H1 (cell line): ENCODE results near the gene BPIFA2. TPM values are rescaled to one million over a fixed set of nuclear protein-coding genes. Genes with fewer than 3 reads are reported as not detected.

Source experiments
- CTCF ChIA-PET: fragments of 300-600 bp; sonication (Branson Sonifier 250); formaldehyde crosslinking; loops from one replicate; lab custom pipeline; 2021; ENCODE audit not compliant: partially characterized antibody; lab: Charles Lee
- POLR2A ChIA-PET: fragments of 300-600 bp; sonication (Branson Sonifier 250); formaldehyde crosslinking; loops from one replicate; lab custom pipeline; 2021; ENCODE audit warnings: inconsistent platforms; ENCODE audit not compliant: partially characterized antibody; lab: Charles Lee
- DNase-seq, 2 experiments: peaks; one replicate each; pipeline versions ENCODE4 v3.0.0 to v3.0.0-alpha.2; 2010 to 2022; ENCODE audit warnings: low spot score in 2 of 2, low read depth in 1 of 2, mixed read lengths in 1 of 2
- FAIRE-seq: peaks from 2 replicates; lab custom pipeline; 2011; peaks lifted over from hg19 to GRCh38; lab: Jason Lieb, UNC
- H2AFZ ChIP-seq: 2 replicates; pipeline ENCODE4 v1.8.1; 2012; ENCODE audit warnings: low read length, inconsistent platforms
- H2AK5ac ChIP-seq: 2 replicates; pipeline ENCODE4 v1.6.1; 2013; ENCODE audit warnings: low read depth, low read length
- H2BK120ac ChIP-seq: replicated peaks from 2 replicates; pipeline ENCODE3; 2013; ENCODE audit warnings: low read depth, low read length, inconsistent platforms
- H2BK12ac ChIP-seq: 2 replicates; pipeline ENCODE4 v1.6.1; 2013; ENCODE audit warnings: low read depth, low read length
- H2BK15ac ChIP-seq: 2 replicates; pipeline ENCODE4 v1.6.1; 2013; ENCODE audit warnings: low read length
- H2BK20ac ChIP-seq: 2 replicates; pipeline ENCODE4 v1.6.1; 2013; ENCODE audit warnings: low read length
- H2BK5ac ChIP-seq: 2 replicates; pipeline ENCODE4 v1.6.1; 2013; ENCODE audit warnings: low read depth, low read length
- H3K14ac ChIP-seq: 2 replicates; pipeline ENCODE4 v1.6.1; 2013; ENCODE audit warnings: inconsistent platforms; ENCODE audit not compliant: insufficient read length
- H3K18ac ChIP-seq: 2 replicates; pipeline ENCODE4 v1.6.1; 2013; ENCODE audit warnings: low read length; ENCODE audit errors: extremely low read depth
- H3K23ac ChIP-seq: 2 replicates; pipeline ENCODE4 v1.6.1; 2013; ENCODE audit warnings: inconsistent platforms; ENCODE audit not compliant: insufficient read length
- H3K23me2 ChIP-seq: 2 replicates; pipeline ENCODE4 v1.6.1; 2013; ENCODE audit warnings: low read depth, low read length
- H3K27ac ChIP-seq: 2 replicates; pipeline ENCODE4 v1.6.1; 2011; ENCODE audit warnings: low read depth, low read length, inconsistent platforms
- H3K27me3 ChIP-seq, 4 experiments: replicated peaks in 1 of 4; 1 replicate in 1 of 4; 2 replicates in 3 of 4; pipeline versions ENCODE4 v1.6.1 to v1.8.1; 2011 to 2013; ENCODE audit warnings: low read length in 3 of 4, mild to moderate bottlenecking in 3 of 4, inconsistent platforms in 2 of 4, mixed read lengths in 2 of 4, moderate library complexity in 1 of 4; ENCODE audit not compliant: control insufficient read depth in 3 of 4, insufficient read depth in 3 of 4; ENCODE audit errors: extremely low read depth in 1 of 4
- H3K36me3 ChIP-seq, 4 experiments: 2 replicates each; pipeline versions ENCODE4 v1.6.1 to v1.8.1; 2011 to 2013; ENCODE audit warnings: mild to moderate bottlenecking in 4 of 4, low read length in 3 of 4, moderate library complexity in 2 of 4, control low read depth in 1 of 4, inconsistent platforms in 1 of 4; ENCODE audit not compliant: insufficient read depth in 4 of 4, control insufficient read depth in 2 of 4
- H3K4ac ChIP-seq: replicated peaks from 2 replicates; pipeline ENCODE3; 2013; ENCODE audit warnings: low read length, low read depth, mixed read lengths, inconsistent platforms; ENCODE audit not compliant: insufficient read length
- H3K4me1 ChIP-seq, 4 experiments: replicated peaks in 1 of 4; 1 replicate in 1 of 4; 2 replicates in 3 of 4; pipeline versions ENCODE4 v1.6.1 to v1.8.1; 2011 to 2013; ENCODE audit warnings: low read length in 3 of 4, inconsistent platforms in 2 of 4, mixed read lengths in 1 of 4; ENCODE audit not compliant: insufficient read depth in 4 of 4, control insufficient read depth in 3 of 4
- H3K4me2 ChIP-seq, 2 experiments: 2 replicates each; pipeline versions ENCODE4 v1.6.1 to v1.8.1; 2011 to 2013; ENCODE audit warnings: low read depth in 2 of 2, low read length in 2 of 2, control low read depth in 1 of 2, inconsistent platforms in 1 of 2, mild to moderate bottlenecking in 1 of 2; ENCODE audit not compliant: insufficient read depth in 1 of 2
- H3K4me3 ChIP-seq, 4 experiments: fragments of 200-600, 300-600 bp in 1 of 4; sonication (generic), shearing (Covaris generic), sonication (Bioruptor Twin) in 1 of 4; 2 replicates each; pipeline versions ENCODE4 v1.5.1 to v1.8.1; 2011 to 2016; ENCODE audit warnings: low read length in 4 of 4, low read depth in 3 of 4, control low read depth in 2 of 4, inconsistent platforms in 2 of 4, mild to moderate bottlenecking in 2 of 4, mixed read lengths in 1 of 4, moderate library complexity in 1 of 4; ENCODE audit not compliant: insufficient read depth in 2 of 4; ENCODE audit errors: extremely low read depth in 1 of 4
- H3K56ac ChIP-seq: replicated peaks from 2 replicates; pipeline ENCODE3; 2013; ENCODE audit warnings: low read depth, mild to moderate bottlenecking, mixed read lengths, low read length, inconsistent platforms; ENCODE audit not compliant: insufficient read length
- H3K79me1 ChIP-seq: 2 replicates; pipeline ENCODE4 v1.6.1; 2013; ENCODE audit warnings: low read depth, low read length, control low read depth
- H3K79me2 ChIP-seq, 2 experiments: 2 replicates each; pipeline versions ENCODE4 v1.6.1 to v1.8.1; 2012 to 2013; ENCODE audit warnings: low read length in 2 of 2, mild to moderate bottlenecking in 2 of 2, inconsistent platforms in 1 of 2; ENCODE audit not compliant: insufficient read depth in 2 of 2, control insufficient read depth in 1 of 2
- H3K9ac ChIP-seq, 4 experiments: replicated peaks in 1 of 4; 1 replicate in 1 of 4; 2 replicates in 3 of 4; pipeline versions ENCODE4 v1.6.1 to v1.8.1; 2011 to 2013; ENCODE audit warnings: low read depth in 3 of 4, low read length in 3 of 4, control low read depth in 2 of 4, mild to moderate bottlenecking in 2 of 4, moderate library complexity in 2 of 4, inconsistent platforms in 1 of 4; ENCODE audit errors: extremely low read depth in 1 of 4
- H3K9me3 ChIP-seq, 2 experiments: 2 replicates each; pipeline versions ENCODE4 v1.6.1 to v1.8.1; 2012 to 2013; ENCODE audit warnings: mild to moderate bottlenecking in 2 of 2, moderate library complexity in 2 of 2, control low read depth in 1 of 2, inconsistent platforms in 1 of 2, low read depth in 1 of 2, low read length in 1 of 2, mixed read lengths in 1 of 2; ENCODE audit not compliant: insufficient read depth in 2 of 2
- H4K20me1 ChIP-seq, 2 experiments: replicated peaks in 1 of 2; 2 replicates each; pipeline versions ENCODE3 to v1.8.1; 2011 to 2013; ENCODE audit warnings: inconsistent platforms in 2 of 2, low read length in 2 of 2, mild to moderate bottlenecking in 1 of 2; ENCODE audit not compliant: insufficient read depth in 2 of 2, control insufficient read depth in 1 of 2
- H4K5ac ChIP-seq: 2 replicates; pipeline ENCODE4 v1.6.1; 2013; ENCODE audit warnings: low read length, low read depth, mixed read lengths, inconsistent platforms; ENCODE audit not compliant: insufficient read length
- H4K8ac ChIP-seq: 2 replicates; pipeline ENCODE4 v1.8.0; 2013; ENCODE audit warnings: mild to moderate bottlenecking, moderate library complexity, low read length, inconsistent platforms; ENCODE audit not compliant: insufficient read depth; ENCODE audit errors: extremely low read depth
- H4K91ac ChIP-seq: replicated peaks from 2 replicates; pipeline ENCODE3; 2013; ENCODE audit warnings: low read length, mixed read lengths, inconsistent platforms; ENCODE audit not compliant: insufficient read length
- ASH2L ChIP-seq: fragments of 200-600, 300-600 bp; sonication (generic); IDR thresholded peaks from one replicate; pipeline ENCODE4 v1.7.1; 2017; ENCODE audit warnings: low read length
- WGBS, 2 experiments: shearing (Covaris generic) in 1 of 2; methylation state at CpG; one replicate each; pipeline versions ENCODE4 v1.1.6 to v1.1.7; 2013 to 2015; ENCODE audit warnings: low lambda C conversion rate in 2 of 2, mixed read lengths in 2 of 2, inconsistent platforms in 1 of 2, low coverage in 1 of 2, missing lambda C conversion rate in 1 of 2; ENCODE audit not compliant: insufficient replicate concordance in 2 of 2, insufficient coverage in 1 of 2, insufficient read length in 1 of 2; ENCODE audit errors: extremely low coverage in 1 of 2, missing lambda C conversion rate in 1 of 2; 5-methylcytosine and 5-hydroxymethylcytosine counted together
- long read RNA-seq, 2 experiments: library from RNA in 1 of 2; library from capped mRNA in 1 of 2; stranded (forward); transcript quantifications; one replicate each; pipeline ENCODE4 v2.0.0, GENCODE V29; 2021; ENCODE audit warnings: inconsistent platforms in 1 of 2
- polyA minus RNA-seq, 3 experiments: library from RNA; depleted of rRNA, polyadenylated mRNA; stranded (reverse); fragments of >200 nt; gene quantifications; 1 replicate in 2 of 3; 2 replicates in 1 of 3; pipeline ENCODE4 v1.2.3, GENCODE V29; 2011
- polyA plus RNA-seq, 7 experiments: library from polyadenylated mRNA; depleted of rRNA in 3 of 7; stranded (reverse) in 5 of 7; unstranded in 2 of 7; fragments of >200 nt in 5 of 7; fragments of 200-250 nt in 2 of 7; gene quantifications; 1 replicate in 5 of 7; 2 replicates in 1 of 7; 4 replicates in 1 of 7; pipeline versions ENCODE4 v1.2.1 to v1.2.3, GENCODE V29; 2011 to 2013; ENCODE audit warnings: missing spikeins in 2 of 7, mixed read lengths in 2 of 7
- total RNA-seq: library from RNA; stranded (reverse); fragmentation: NEBNext Ultra II Directional; extraction: Animal tissue kit (Norgen Biotek cat#: 25700); gene quantifications from 2 replicates; pipeline ENCODE4 v1.2.1, GENCODE V29; 2021

Gene BPIFA2
- total RNA-seq: not detected in 2 replicates
- not detected in 2 replicates for polyA plus RNA-seq (2011; rRNA removed)
- polyA plus RNA-seq (2011; cell fraction: cytosol; rRNA removed): not detected
- polyA plus RNA-seq (2011; cell fraction: nucleus; rRNA removed): not detected
- polyA plus RNA-seq (2012, experiment 1 of 2): not detected in 4 replicates
- polyA plus RNA-seq (2012, experiment 2 of 2): not detected
- not detected for polyA plus RNA-seq (2013, experiment 1 of 2)
- polyA plus RNA-seq (2013, experiment 2 of 2): not detected
- not detected in 2 replicates for polyA minus RNA-seq (2011; rRNA and poly(A)+ RNA removed)
- polyA minus RNA-seq (2011; cell fraction: cytosol; rRNA and poly(A)+ RNA removed): not detected
- polyA minus RNA-seq (2011; cell fraction: nucleus; rRNA and poly(A)+ RNA removed): not detected
- long read RNA-seq, experiment 1: 0 reads
- long read RNA-seq, experiment 2: 0 reads

- CTCF ChIA-PET: interaction anchor here (0.6 to 2.3 kb wide), 4 partner anchors 10 to 1050 kb away, joined by 3 to 9 read pairs (median 5); no protein-coding TSS in a partner anchor
- H3K27ac ChIP-seq: no peak within 1 kb of the TSS
- no peak within 1 kb of the TSS for H2BK20ac ChIP-seq
- H2BK5ac ChIP-seq: no peak within 1 kb of the TSS
- no peak within 1 kb of the TSS for H4K8ac ChIP-seq
- H3K79me2 ChIP-seq: no peaks in the 10 kb centered on the region
- H3K4me2 ChIP-seq: no peak within 1 kb of the TSS
- POLR2A ChIA-PET: no interaction called here
- no peaks in the 10 kb centered on the region for H3K4me1 ChIP-seq
- no peaks in the 10 kb centered on the region for H3K79me1 ChIP-seq
- FAIRE-seq: no peak
- H3K23ac ChIP-seq: no peak within 1 kb of the TSS
- 82% methylated on average over 8 of the region's 8 CpGs; no CpG with 5 or more reads in 1 of the 2 experiments for WGBS, 2 experiments
- H3K4ac ChIP-seq: no peak within 1 kb of the TSS
- TF ChIP-seq ASH2L: no peak
- no peaks in the 10 kb centered on the region for H3K36me3 ChIP-seq
- peaks cover 13 to 15% of the 10 kb centered on the region in 2 experiments for H3K9me3 ChIP-seq
- no peak within 1 kb of the TSS for H4K91ac ChIP-seq
- no peaks in the 10 kb centered on the region for H3K23me2 ChIP-seq
- H3K4me3 ChIP-seq: no peak within 1 kb of the TSS
- no peaks in the 10 kb centered on the region for H3K27me3 ChIP-seq
- H3K14ac ChIP-seq: no peak within 1 kb of the TSS
- no peak within 1 kb of the TSS for H2BK120ac ChIP-seq
- no peak within 1 kb of the TSS for H2BK15ac ChIP-seq
- no peak for DNase-seq
- H4K20me1 ChIP-seq: no peaks in the 10 kb centered on the region
- H4K5ac ChIP-seq: no peak within 1 kb of the TSS
- no peak within 1 kb of the TSS for H2BK12ac ChIP-seq
- H3K9ac ChIP-seq: no peak within 1 kb of the TSS; a peak in 1 of 7 replicates
- no peak within 1 kb of the TSS for H3K56ac ChIP-seq
- no peak within 1 kb of the TSS for H2AK5ac ChIP-seq
- no peak within 1 kb of the TSS for H3K18ac ChIP-seq
- no peak within 1 kb of the TSS for H2AFZ ChIP-seq
Measured at GRCh38 chr20:33167859-33168258, at the start of gene BPIFA2. Gene BPIFA2 (plus strand): TSS chr20:33168159. CDS start chr20:33169146, 987 bp downstream.
